ENCODE results near the gene MSH3. TPM values are rescaled to one million over a fixed set of nuclear protein-coding genes. Genes with fewer than 3 reads are reported as not detected.

Gene MSH3
- total and polyA plus RNA-seq, 2 of the 8 experiments (the other 6 are each of a cell fraction or from before 2014, with no cell fraction given), result 3.6 to 22.6 TPM

DNA sequence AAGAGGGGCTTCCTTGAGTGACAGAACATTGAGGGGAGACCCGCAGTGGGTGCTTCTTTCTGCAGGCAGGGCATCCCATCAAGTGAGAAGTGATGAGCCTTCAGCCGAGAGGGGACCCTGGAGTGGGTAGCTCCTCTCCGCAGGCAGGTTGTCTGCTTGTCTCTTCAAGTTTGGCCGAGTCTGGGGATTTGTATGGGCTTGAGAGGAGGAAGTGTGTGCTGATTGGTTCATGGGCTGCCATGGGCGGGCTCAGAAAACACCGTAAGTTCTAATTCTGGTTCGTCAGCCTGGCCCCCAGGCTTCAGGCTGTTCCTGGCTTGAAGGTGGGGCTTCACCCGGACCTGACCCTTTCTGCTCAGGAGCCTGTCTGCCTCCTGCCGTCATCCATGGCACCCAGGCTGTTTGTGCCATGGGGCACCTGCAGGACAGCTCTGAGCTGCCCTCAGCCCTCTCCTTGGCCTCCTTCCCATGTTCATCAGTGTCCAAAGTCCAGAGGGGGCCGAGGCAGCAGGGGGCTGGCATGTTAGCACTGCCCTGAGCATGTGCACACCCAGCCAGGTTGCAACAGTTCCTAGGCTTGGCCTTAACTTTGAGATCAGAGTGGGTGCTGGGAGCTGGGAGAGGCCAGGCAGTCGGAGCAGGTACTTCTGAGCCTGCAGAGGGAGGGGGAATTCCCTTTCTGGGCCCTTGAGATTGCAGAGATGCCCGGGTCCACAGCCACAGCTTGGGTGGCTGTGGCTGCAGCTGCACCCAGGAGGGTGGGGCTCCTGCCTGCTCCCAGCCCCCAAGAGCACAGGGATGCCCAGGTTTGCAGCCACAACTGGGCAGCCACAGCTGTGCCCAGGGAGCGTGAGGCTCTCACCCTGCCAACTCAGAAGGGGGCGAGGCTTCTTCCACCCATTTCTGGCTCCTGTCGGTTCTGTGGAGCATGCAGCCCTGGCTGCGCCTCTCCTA, 13.8 kb downstream of the MSH3 start (continued):
- no peak for TF ChIP-seq TAF7 (optimal IDR thresholded peaks at IDR 0.05; ENCODE audit: borderline replicate concordance, low read depth, low read length)
- no peak for TF ChIP-seq RNF2 (IDR thresholded peaks at IDR 0.05; ENCODE audit: borderline replicate concordance, low read depth, low read length, missing control alignments, poor library complexity, severe bottlenecking)
- TF ChIP-seq GABPA (IDR thresholded peaks at IDR 0.05; ENCODE audit: borderline replicate concordance, insufficient read depth, low read length), result no peak
- TF ChIP-seq SRF (IDR thresholded peaks at IDR 0.05; ENCODE audit: low read depth, low read length), result no peak
- TF ChIP-seq KDM1A (IDR thresholded peaks at IDR 0.05; ENCODE audit: borderline replicate concordance, low read length), result no peak
- no peak for TF ChIP-seq RXRA (IDR thresholded peaks at IDR 0.05; ENCODE audit: insufficient read depth, low read depth, low read length)
- TF ChIP-seq SP4 (IDR thresholded peaks at IDR 0.05; ENCODE audit: low read length), result no peak
- no peak for TF ChIP-seq CHD2 (IDR thresholded peaks at IDR 0.05; ENCODE audit: low read length)
- TF ChIP-seq, protein P1, sequence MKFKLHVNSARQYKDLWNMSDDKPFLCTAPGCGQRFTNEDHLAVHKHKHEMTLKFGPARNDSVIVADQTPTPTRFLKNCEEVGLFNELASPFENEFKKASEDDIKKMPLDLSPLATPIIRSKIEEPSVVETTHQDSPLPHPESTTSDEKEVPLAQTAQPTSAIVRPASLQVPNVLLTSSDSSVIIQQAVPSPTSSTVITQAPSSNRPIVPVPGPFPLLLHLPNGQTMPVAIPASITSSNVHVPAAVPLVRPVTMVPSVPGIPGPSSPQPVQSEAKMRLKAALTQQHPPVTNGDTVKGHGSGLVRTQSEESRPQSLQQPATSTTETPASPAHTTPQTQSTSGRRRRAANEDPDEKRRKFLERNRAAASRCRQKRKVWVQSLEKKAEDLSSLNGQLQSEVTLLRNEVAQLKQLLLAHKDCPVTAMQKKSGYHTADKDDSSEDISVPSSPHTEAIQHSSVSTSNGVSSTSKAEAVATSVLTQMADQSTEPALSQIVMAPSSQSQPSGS (IDR thresholded peaks at IDR 0.05; ENCODE audit: low read length), result no peak
- TF ChIP-seq, protein P2, sequence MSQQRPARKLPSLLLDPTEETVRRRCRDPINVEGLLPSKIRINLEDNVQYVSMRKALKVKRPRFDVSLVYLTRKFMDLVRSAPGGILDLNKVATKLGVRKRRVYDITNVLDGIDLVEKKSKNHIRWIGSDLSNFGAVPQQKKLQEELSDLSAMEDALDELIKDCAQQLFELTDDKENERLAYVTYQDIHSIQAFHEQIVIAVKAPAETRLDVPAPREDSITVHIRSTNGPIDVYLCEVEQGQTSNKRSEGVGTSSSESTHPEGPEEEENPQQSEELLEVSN (IDR thresholded peaks at IDR 0.05), result no peak

All from H1 (cell line).